HL-60/S4 (cell line): Measurements from ENCODE around the gene NAALADL2.
"Not testable (repeated sequence)": the region's sequence is repeated elsewhere in the genome, so short reads cannot be mapped to it uniquely, and the experiment has no call there.

Source experiments
- in situ Hi-C: fragments of 300-500 bp; cut with MboI; formaldehyde crosslinking; loops from 2 replicates; pipeline ENCODE4 v1.14.3; 2022; ENCODE audit warnings: low sequenced_read_pairs

Gene NAALADL2

GRCh38 chr3:175457301-175457700 is 598.2 kb downstream of the NAALADL2 start:
- in situ Hi-C loops: no loop called here

- in situ Hi-C loops: not testable (repeated sequence)
These were observed 601.8 kb downstream of the NAALADL2 start for GRCh38 chr3:175460849-175461399.

- in situ Hi-C loops: no loop called here
These were observed 605.2 kb downstream of the NAALADL2 start for GRCh38 chr3:175464362-175464761.

GRCh38 chr3:175469124-175469523 is 610.0 kb downstream of the NAALADL2 start:
- in situ Hi-C loops: no loop called here

GRCh38 chr3:175475765-175476164 is 616.6 kb downstream of the NAALADL2 start:
- in situ Hi-C loops: no loop called here

- in situ Hi-C loops: no loop called here
These were observed 617.4 kb downstream of the NAALADL2 start for GRCh38 chr3:175476489-175476888.

GRCh38 chr3:175477651-175478224 is 618.6 kb downstream of the NAALADL2 start:
- in situ Hi-C loops: no loop called here

- in situ Hi-C loops: no loop called here
These were observed 619.2 kb downstream of the NAALADL2 start for GRCh38 chr3:175478301-175478700.

- in situ Hi-C loops: no loop called here
These were observed 620.0 kb downstream of the NAALADL2 start for GRCh38 chr3:175479175-175479574.

- in situ Hi-C loops: no loop called here
These were observed 620.7 kb downstream of the NAALADL2 start for GRCh38 chr3:175479800-175480199.

GRCh38 chr3:175484666-175485065 is 625.5 kb downstream of the NAALADL2 start:
- in situ Hi-C loops: no loop called here

- in situ Hi-C loops: no loop called here
These were observed 626.3 kb downstream of the NAALADL2 start for GRCh38 chr3:175485436-175485835.

- in situ Hi-C loops: no loop called here
These were observed 627.1 kb downstream of the NAALADL2 start for GRCh38 chr3:175486255-175486654.

- in situ Hi-C loops: no loop called here
These were observed 630.3 kb downstream of the NAALADL2 start for GRCh38 chr3:175489406-175489805.

GRCh38 chr3:175493301-175493700 is 634.2 kb downstream of the NAALADL2 start:
- in situ Hi-C loops: no loop called here

- in situ Hi-C loops: no loop called here
These were observed 636.2 kb downstream of the NAALADL2 start for GRCh38 chr3:175495331-175495730.

- in situ Hi-C loops: no loop called here
These were observed 643.0 kb downstream of the NAALADL2 start for GRCh38 chr3:175502155-175502554.

- in situ Hi-C loops: no loop called here
These were observed 652.2 kb downstream of the NAALADL2 start for GRCh38 chr3:175511219-175511785.

- in situ Hi-C loops: no loop called here
These were observed 653.6 kb downstream of the NAALADL2 start for GRCh38 chr3:175512700-175513099.

- in situ Hi-C loops: no loop called here
These were observed 659.3 kb downstream of the NAALADL2 start for GRCh38 chr3:175518459-175518858.

- in situ Hi-C loops: no loop called here
These were observed 662.3 kb downstream of the NAALADL2 start for GRCh38 chr3:175521406-175521805.

GRCh38 chr3:175526191-175526590 is 667.1 kb downstream of the NAALADL2 start:
- in situ Hi-C loops: no loop called here
